NOMO-1 (cell line): ENCODE measurements around the gene ASB10.

Source experiments
- DNase-seq, 2 experiments: peaks; one replicate each; lab custom pipeline; 2025; ENCODE audit not compliant: unreplicated experiment in 2 of 2; lab: John Stamatoyannopoulos, UW

The ASB10 gene

DNA sequence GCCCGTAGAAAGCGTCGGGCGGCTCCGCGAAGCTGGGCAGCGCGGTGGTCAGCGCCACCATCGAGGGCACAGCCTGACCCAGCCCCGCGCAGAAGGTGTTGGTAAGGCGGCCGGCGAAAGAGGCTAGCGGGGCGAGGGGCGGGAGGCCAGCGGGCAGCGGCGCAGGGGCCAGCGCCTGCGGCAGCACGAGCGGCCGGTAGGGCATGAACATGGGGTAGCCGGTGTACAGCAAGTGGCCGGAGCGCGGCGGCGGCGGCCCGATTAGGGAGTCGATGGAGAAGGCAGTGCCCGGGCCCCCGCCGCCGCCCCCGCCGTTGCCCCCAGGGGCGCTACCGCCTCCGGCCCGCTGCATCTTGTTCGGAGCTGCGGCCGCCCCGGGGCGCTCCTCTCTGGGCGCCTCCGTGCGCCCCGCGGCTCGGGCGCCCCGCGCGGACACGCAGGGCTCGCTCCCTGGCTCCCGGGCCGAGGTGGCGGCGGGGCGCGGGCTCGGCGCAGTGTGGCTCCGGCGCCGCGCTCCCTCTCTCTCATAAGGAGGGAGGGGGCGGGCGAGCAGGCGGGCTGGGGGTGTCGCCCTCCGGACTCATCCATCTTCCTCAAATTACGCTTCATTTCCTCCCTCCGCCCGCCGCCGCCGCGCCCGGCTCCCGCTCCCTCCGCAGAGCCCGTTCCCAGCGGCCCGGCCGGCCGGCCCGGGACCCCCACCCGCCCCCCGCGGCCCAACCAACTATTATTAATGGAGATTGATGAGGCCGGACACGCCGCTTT, 19.7 kb downstream of the ASB10 start, which contains the start of gene GBX1:
Gene GBX1 (minus strand): TSS at position 498 of the 765 bp plus-strand sequence. CDS start 146 bp downstream, at position 352.
- no peak for DNase-seq

DNA sequence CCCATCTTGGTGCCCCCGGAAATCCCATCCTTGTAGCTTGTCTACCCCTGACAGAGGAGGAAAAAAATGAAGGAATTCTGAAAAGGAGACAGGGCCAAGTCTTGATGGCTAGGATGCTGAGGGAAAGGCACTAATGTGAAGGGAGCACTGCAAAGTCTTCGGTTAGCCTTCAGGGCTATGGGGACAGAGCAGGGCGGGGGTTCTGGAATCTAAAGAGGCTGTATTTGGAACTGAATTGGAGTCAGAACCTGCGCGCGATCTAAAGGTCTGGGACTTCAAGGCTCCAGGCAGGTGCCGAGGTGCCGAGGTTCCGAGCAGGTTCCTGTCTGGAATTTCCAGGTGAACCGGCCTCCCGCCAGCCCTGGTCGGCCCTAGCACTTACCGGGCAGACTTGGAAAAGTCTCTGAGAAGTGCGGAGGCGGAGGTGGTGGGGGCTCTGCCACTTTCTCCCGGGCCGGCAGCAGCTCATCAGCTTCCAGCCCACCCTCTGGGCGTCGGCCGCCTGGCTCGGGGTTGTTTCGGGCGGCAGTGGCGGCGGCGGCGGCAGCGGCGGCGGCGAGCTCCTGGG, 20.3 kb downstream of the ASB10 start:
- DNase-seq = no peak

DNA sequence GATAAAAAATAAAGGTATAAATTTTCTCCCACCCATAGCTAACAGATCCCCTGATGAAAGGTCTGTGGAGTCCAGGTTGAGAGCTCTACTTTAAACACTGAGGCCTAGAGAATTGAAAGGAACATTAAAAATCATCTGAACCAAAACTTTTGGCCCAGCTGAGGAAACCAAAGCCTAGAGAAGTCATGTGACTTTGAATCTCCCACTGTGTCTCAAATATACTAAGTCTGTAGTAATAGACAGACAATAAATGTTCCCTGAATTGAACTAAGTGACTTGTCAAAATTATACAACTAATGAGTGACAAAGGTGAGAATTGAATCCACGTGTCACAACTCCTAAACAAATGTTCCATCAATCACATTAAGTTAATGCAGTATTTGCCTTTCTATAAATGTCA, 25.3 kb downstream of the ASB10 start:
- DNase-seq = no peak

DNA sequence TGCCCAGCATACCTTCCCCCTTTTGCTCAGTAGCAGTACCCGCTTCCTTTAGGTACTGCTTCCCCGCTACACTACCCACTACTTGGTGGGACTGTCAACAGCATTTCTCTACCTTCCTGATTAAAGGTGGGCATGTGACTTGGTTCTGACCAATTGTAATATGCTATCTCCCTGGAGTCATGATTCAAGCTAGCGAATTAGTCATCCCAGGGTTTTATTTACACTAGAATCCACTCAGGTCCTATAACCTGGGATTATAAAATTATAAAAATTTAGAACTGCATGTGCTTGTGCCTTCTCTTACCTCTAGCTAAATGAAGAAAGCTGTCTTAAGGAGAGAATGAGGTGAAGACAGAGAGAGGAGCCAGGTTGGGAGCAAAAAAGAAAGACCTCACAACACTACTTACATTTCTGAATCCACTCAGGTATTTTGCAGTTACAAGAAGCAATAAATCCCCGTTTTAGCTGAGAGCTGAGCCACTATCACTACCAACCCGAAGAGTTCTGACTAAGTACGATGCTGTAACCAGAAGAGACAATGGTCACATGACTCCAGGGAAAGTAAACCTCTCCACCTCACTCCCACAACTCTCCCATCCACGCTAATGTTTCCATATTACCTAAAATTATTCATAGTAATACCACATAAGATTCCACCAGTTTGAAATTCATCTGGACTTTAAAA, 29.3 kb downstream of the ASB10 start:
- no peak for DNase-seq

DNA sequence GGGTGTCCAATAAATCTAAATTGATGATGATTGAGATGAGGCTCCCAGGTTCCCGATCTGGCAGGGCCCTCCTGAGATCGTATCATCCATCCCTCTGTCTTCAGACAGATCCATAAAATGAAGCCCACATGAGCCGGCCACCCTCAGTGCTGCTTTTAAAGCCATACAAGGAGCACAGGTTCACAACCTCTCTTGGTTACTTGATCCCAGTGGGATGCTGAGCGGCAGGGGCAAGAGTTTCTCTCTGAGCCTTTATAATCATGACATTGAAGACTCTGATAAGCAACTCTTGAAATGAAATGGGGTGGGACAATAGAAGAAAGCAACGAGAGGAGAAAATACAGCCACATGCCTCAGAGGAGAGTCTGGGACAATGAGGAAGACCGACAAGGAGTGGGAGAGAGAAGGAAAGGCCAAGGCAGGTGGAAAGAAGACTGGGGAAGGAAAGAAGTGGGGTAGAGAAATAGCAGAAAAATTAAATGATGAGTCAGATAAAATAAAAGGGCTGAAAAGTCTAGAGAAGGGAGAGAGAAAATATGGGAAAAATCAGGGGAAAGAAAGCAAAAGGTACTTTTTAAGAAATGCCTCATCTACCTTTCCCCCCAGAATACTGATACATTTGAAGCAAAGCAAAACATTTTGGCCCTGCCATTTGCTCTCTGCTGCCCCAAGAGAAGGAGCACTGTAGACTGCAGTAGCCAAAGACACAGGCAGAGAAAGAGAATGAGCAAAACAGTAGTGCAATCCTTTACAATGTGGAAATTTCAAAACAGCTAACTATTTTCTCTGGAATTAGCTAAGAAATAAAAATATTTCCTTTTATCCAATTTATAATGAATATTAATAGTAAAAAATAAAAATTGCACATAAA, 34.2 kb downstream of the ASB10 start:
- DNase-seq = no peak

DNA sequence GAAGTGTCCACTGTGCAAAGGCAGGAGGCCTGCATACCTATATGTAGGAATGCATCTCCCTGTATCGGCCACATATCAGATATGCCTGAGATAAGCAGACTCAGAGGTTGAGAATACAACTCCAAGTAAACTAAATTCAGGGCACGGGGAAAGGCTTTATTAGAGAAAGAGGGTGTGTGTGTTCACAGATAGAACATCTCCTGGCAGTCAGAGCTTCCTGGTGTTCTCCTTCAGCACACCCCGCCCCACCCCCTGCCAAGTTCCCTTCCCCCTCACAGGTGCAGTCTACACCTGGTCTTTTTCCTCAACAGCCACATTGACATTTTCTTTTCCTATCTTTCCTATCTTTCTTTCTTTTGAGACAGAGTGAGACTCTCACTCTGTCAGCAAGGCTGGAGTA, 36.7 kb downstream of the ASB10 start:
- DNase-seq = no peak

DNA sequence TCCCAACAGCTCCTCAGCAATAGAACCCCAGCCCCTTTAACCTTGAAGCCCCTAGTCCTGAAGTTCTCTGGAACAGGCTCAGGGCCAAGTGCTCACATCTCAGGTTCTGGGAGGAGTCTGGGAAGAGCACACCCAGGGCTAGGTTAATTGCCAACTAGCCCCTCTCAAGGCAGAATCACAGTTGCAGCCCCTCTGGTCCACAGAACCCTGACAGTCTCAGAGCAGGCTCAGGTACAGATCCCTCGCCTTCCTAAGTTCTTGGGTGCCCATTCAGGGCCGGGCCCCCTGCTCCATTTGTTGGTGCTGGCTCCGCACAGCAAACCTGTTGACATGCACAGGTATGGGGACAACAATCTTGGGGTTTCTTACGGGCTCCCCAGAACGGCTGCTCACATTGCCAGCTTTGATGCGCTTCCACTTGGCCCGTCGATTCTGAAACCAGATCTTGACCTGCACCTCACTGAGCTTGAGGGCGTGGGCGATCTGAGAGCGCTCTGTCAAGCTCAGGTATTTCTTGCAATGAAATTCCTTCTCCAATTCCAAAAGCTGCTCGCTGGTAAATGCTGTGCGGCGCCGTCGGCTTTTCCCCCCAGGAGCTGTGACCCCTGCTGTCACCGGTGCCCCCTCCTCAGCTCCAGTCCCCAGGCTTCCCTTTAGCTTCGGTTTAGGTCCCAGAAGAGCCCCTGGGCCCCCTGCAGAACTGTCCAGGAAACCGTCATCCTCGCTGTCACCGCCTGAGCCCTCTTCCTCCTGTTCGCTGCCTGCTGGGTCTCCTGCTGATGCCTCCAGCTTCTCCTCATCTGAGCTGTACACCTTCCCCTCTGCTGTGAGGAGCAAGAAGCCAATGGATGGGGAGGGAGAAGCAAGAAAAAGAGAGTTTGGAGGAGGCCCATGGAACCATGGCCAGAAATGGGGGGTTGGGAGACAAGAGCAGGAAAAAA, 38.5 kb downstream of the ASB10 start:
- no peak for DNase-seq

DNA sequence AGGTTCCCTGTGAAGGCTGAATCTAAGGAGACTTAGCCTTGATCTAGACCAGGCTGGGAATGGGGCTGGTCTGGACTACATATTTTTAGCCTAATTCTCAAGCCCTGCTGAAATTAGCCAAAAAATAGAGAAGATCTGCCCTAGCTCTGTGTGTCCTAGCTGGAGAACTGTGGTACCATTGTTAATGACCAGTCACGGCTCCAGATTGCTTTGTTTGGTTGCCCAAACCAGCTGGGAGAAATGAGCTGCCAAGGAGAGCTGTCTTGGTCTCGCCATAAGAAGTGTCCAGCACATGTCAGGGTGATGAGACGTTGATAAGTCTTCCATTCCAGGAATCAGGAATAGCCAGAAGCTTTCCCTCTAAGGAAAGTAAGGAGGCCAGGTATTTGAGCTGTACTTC, 40.3 kb downstream of the ASB10 start:
- no peak for DNase-seq

DNA sequence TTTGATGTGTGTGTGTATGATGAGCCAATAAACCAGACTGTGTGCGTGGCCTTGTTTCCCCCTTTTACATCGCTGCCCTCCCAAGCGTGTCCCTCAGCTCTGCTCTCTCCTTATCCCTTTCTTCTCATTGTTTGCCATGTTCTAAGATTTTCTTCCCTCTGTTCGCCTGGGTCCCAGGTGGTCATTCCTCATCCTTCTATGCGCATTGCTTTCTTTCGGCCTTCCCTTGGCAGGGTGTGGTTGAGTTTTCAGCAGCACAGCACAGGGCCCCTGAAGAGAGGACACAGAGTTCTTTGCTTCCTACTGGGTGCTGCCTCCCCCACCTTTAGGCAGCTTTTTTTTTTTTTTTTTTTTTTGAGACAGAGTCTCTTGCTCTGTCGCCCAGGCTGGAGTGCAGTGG, 42.7 kb downstream of the ASB10 start:
- no peak for DNase-seq

DNA sequence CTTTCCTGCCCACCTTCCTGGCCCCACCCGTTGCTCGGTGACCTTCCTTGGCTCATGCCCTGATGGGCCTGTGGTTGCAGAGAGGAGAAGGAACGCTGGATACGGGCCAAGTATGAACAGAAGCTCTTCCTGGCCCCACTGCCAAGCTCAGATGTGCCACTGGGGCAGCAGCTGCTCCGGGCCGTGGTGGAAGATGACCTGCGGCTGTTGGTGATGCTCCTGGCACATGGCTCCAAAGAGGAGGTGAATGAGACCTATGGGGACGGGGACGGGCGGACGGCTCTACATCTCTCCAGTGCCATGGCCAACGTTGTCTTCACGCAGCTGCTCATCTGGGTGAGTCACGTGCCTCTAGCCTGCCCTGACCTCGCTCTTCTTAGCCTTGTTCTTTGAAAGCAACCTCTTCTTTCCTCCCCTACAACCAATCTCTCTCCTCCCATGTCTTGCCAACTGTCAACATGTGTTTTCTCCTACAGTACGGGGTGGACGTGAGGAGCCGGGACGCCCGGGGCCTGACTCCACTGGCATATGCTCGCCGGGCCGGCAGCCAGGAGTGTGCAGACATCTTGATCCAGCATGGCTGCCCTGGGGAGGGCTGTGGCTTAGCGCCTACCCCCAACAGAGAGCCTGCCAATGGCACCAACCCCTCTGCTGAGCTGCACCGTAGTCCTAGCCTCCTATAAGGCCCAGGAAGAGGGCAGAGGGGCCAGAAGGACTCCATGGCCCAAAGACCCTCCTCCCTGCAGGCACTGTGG, 43.6 kb downstream of the ASB10 start:
- DNase-seq = no peak

DNA sequence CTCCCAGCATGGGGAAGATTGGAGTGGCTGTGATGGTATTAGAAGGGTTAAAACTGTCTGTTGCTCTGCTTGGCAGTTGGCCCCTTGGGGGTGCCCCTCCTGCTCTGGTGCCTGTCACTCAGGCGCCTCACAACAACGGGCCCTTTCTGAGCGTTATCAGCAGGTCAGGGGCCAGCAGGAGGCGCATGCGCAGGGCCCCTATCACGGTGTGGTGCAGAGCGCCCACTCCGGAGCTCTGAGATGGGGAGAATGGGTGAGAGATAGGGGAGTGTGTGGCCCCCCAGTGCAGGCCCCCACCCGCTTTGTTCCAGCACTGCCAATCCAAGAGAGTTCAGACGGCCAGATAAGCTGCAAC, 44.4 kb downstream of the ASB10 start:
- DNase-seq = no peak

DNA sequence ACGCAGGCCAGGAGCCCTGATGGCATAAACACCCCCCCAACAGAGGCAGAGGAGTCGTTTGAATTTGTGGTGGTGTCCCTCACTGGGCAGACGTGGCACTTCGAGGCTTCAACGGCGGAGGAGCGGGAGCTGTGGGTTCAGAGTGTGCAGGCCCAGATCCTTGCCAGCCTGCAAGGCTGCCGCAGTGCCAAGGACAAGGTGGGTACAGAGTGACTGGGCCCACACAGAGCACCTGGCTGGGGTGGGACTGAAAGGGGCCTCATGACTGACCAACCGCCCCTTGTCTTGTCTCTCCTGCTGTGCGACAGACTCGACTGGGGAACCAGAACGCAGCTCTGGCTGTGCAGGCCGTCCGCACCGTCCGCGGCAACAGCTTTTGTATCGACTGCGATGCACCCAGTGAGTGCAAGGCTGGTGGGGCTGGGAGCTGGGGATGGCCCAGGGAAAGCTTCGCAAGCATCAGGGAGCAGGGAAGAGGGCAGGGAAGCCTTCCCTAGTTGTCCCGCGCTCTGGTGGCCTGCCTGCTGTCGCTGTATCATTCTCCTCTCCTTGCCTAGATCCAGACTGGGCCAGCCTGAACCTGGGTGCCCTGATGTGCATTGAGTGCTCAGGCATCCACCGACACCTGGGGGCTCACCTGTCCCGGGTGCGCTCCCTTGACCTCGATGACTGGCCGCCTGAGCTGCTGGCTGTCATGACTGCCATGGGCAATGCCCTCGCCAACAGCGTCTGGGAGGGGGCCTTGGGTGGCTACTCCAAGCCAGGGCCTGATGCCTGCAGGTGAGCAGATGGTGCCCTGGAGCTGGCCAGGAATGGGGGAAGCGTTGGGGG, 45.0 kb downstream of the ASB10 start:
- DNase-seq = no peak

DNA sequence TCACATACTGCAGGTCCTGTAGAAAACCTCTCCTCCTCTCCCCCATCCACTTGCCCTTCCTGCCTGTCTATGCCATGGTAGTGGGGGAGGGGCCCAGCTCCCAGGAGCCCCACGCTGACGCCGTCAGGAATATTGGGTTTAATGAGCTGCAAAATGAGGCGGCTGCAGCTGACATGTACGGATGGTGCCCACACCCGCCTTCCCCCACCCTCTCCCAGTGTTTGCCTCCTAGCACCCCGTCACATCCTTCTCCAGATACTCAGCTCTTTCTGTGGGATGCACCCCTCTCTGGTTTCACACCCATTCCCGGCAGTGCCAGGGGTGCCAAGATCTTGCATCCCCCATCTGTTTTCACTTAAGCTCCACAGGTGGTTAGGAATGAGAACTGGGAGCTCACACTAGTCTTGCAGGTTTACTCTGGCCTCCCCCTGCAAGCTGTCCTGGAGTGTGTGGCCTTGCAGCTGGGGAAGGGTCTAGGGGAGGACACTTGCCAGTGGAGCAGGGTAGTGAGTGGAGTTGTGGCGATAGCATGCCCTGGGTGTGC, 45.7 kb downstream of the ASB10 start:
- DNase-seq = no peak

DNA sequence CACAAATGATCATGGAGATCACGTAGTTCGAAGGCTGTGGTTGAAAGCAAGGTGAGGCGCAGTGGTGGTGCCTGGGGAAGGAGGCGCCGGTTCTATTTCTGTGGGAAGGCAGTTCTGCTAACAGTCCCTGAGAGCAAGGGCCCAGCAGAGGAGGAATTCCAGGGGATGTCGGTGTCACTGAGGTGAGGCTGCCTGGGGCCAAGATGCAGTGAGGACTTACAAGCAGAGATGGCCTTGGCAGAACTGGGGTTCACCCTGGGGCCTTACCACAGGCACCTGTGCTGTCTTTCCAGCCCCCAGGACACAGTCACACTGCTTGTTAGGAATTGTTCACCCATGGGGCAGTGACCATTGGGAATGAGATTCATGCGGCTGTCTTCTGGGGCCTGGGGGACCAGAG, 46.2 kb downstream of the ASB10 start:
- no peak for DNase-seq

DNA sequence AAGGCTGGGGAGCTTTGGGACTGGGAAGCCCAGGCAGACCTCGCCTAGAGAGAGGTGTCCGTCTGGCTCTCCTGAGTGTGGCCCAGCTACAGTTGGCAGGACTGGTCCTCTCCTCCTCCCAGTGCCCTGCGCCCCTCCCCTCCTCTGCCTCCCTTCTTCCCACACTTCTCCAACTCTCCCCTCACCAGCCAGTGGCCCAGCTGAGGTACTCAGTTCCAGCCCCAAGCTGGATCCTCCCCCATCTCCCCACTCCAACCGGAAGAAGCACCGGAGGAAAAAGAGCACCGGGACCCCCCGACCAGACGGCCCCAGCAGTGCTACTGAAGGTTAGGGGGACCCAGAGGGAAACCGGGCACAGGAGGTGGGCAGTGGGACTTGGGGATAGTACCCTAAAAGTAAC, 47.3 kb downstream of the ASB10 start:
- DNase-seq = no peak

DNA sequence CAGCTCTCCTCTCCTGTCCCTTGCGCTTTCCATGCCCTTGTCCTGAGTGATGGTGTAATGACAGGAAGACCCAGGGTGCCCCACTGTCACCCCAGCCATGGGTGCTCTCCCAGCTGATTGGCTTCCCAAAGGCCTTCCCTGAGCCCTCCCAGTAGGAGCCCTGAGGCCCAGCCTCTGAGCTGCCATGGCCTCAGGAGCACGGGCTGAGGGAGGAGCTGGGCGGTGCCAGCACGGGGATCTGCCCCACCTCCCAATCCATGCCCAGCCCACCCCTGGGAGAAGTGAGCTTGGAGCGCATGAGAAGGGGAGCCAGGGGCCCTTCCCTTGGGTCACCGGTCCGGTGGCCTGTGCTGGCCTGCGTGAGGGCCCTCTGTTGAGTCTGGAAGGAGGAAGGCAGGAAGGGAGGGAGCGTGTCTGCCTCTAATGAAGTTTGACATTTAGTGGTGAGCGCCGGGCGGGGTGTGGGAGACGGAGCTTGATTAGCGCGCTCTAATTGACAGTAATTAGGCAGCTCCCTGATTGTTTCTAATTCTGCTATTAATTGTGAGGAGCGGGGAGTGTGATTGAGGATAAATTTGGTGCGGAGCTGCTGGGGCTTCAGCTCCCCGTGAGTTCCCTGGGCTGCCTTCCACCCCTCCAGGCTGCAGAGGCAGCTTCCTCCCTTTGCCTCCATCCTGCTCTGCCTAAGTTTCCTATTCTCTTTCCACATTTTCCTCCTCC, 47.8 kb downstream of the ASB10 start:
- no peak for DNase-seq

DNA sequence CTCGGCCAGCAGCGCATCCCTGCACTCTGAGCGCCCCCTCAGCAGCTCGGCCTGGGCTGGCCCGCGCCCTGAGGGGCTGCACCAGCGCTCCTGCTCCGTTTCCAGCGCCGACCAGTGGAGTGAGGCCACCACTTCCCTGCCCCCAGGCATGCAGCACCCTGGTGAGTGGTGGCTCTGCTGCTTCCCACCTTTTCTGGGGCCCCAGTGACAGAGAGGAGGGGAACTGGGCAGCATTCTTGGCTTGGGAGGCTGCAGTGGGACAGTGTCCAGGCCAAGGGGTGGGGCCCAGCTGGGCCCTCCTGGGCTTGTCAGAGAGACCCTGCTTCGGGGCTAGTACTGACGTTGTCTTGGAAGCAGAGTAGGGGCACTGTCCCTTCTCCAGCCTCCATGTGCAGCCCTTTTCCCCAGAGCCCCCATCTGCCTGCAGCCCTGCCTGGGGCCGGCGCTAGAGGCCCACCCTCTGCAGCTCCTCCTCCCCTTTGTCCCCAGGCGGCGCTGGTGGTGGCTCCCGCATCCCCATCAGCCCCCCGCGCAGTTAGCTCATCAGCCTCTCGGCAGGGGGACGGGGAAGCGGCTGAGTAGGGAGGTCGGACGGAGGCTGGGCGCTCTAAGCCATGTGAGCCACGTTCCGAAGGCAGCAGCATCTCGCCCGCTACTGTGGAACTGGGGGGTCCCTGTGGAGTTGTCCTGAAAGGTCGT, 48.7 kb downstream of the ASB10 start:
- no peak for DNase-seq
